ENCODE data around the gene SOX1.

Gene SOX1

GRCh38 chr13:112112534-112113276 is 45.8 kb downstream of the SOX1 start:
- Histone ChIP-seq H3K9me3 (no peaks in the 10 kb centered on the region), H3K4me3 (ENCODE audit: low read depth, low read length) (no peak overlapping the region), H3K4me1 (no peaks in the 10 kb centered on the region), H3K36me3 (no peaks in the 10 kb centered on the region), H3K27me3 (peaks cover 83% of the 10 kb centered on the region)
- no peak for TF ChIP-seq CTCF (IDR thresholded peaks at IDR 0.05; ENCODE audit: low read depth, low read length)
- no peak for DNase-seq

GRCh38 chr13:112113348-112113747 is 46.4 kb downstream of the SOX1 start:
- no peak for DNase-seq
- Histone ChIP-seq H3K27me3 (peaks cover 86% of the 10 kb centered on the region), H3K4me1 (no peaks in the 10 kb centered on the region), H3K4me3 (ENCODE audit: low read depth, low read length) (no peak overlapping the region), H3K9me3 (no peaks in the 10 kb centered on the region), H3K36me3 (no peaks in the 10 kb centered on the region)
- TF ChIP-seq CTCF (IDR thresholded peaks at IDR 0.05; ENCODE audit: low read depth, low read length): no peak

GRCh38 chr13:112113851-112114250 is 46.9 kb downstream of the SOX1 start:
- H3K4me1 ChIP-seq: no peaks in the 10 kb centered on the region
- DNase-seq: no peak
- H3K27me3 ChIP-seq: peaks cover 85% of the 10 kb centered on the region
- TF ChIP-seq CTCF (IDR thresholded peaks at IDR 0.05; ENCODE audit: low read depth, low read length): no peak
- no peaks in the 10 kb centered on the region for H3K9me3 ChIP-seq
- no peak overlapping the region for H3K4me3 ChIP-seq (ENCODE audit: low read depth, low read length)
- H3K36me3 ChIP-seq: no peaks in the 10 kb centered on the region

DNA sequence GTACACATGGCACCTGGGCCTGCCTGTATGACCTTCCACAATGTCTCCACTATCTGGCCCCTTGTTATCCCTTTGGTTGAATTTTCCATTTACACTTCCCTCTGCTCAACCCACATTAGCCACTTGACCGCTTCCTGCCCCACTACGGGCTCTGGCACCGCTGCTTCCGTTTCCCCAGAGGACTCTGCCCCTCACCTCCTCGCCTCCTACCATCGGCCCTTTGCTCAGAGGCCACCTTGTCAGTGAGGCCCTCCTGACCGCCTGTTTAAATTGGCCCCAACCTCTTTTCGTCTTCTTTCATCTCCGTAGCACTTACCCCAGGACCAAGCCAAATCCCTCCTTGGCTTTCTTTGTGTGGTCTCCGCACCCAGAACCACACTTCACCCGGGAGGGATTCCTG is 47.4 kb downstream of the SOX1 start:
- Histone ChIP-seq H3K36me3 (no peaks in the 10 kb centered on the region), H3K9me3 (no peaks in the 10 kb centered on the region), H3K4me3 (ENCODE audit: low read depth, low read length) (no peak overlapping the region), H3K27me3 (peaks cover 83% of the 10 kb centered on the region), H3K4me1 (no peaks in the 10 kb centered on the region)
- no peak for DNase-seq
- no peak for TF ChIP-seq CTCF (IDR thresholded peaks at IDR 0.05; ENCODE audit: low read depth, low read length)

DNA sequence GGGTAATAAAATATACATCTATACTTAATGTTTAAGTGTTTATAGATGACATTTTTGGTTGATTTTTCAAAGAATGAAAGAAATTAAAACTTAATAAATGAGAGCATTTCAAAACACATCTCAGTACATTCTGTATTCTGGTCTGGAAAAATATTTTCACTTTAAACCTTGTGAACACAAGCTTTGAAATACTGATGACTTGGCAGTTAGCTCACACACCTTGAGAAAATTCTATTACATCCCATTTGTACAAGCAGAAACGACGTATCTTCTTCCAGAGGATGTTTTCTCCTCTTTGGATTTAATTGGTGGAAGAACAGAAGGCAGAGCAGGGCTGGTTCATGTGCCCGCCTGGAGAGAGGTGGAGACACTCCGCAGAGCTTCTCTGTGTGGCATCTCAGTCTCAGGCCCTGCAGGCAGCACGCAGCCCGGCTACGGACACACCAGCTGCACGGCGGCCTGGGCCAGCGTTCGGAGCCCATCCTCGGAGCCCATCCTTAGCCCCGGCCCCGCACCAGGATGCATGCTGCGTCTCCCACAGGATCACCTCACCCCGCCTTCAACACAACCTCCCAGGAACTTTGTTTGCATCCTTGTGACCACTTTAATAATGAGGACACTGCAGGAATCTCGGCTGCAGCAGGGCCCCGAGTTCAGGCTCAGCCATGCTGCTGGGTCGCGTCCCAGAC is 48.6 kb downstream of the SOX1 start:
- TF ChIP-seq CTCF (IDR thresholded peaks at IDR 0.05; ENCODE audit: low read depth, low read length): no peak
- no peak for DNase-seq
- Histone ChIP-seq H3K36me3 (no peaks in the 10 kb centered on the region), H3K4me1 (no peaks in the 10 kb centered on the region), H3K27me3 (peaks cover 83% of the 10 kb centered on the region), H3K4me3 (ENCODE audit: low read depth, low read length) (no peak overlapping the region), H3K9me3 (no peaks in the 10 kb centered on the region)
